GM19043 (cell line): ENCODE data around the gene AUTS2.

Source experiments
- ATAC-seq: cut with Tn5 transposase; IDR thresholded peaks from one replicate; pipeline ENCODE4 v1.9.1; 2021; ENCODE audit warnings: low read depth; ENCODE audit not compliant: unreplicated experiment

AUTS2 gene

GRCh38 chr7:69871886-69872569 is 273.8 kb downstream of the AUTS2 start:
- no peak for ATAC-seq

GRCh38 chr7:69873512-69873911 is 275.2 kb downstream of the AUTS2 start:
- no peak for ATAC-seq

GRCh38 chr7:69878015-69878414 is 279.7 kb downstream of the AUTS2 start:
- ATAC-seq: no peak

- ATAC-seq: no peak
Observed at GRCh38 chr7:69878591-69878990, 280.3 kb downstream of the AUTS2 start.

- no peak for ATAC-seq
Observed at GRCh38 chr7:69879989-69880388, 281.7 kb downstream of the AUTS2 start.

GRCh38 chr7:69880840-69881239 is 282.6 kb downstream of the AUTS2 start:
- no peak for ATAC-seq

- ATAC-seq: no peak
Observed at GRCh38 chr7:69882269-69882668, 284.0 kb downstream of the AUTS2 start.

- ATAC-seq: no peak
Observed at GRCh38 chr7:69883399-69883891, 285.2 kb downstream of the AUTS2 start.

GRCh38 chr7:69885431-69885830 is 287.2 kb downstream of the AUTS2 start:
- no peak for ATAC-seq

GRCh38 chr7:69889338-69889975 is 291.2 kb downstream of the AUTS2 start:
- peak; percentile 63 for ATAC-seq

GRCh38 chr7:69889976-69890351 is 291.7 kb downstream of the AUTS2 start:
- ATAC-seq: no peak

GRCh38 chr7:69892790-69893189 is 294.5 kb downstream of the AUTS2 start:
- ATAC-seq: no peak

GRCh38 chr7:69893906-69894305 is 295.6 kb downstream of the AUTS2 start:
- no peak for ATAC-seq

- ATAC-seq: no peak
Observed at GRCh38 chr7:69895446-69895845, 297.2 kb downstream of the AUTS2 start.

- ATAC-seq: no peak
Observed at GRCh38 chr7:69896121-69896520, 297.8 kb downstream of the AUTS2 start.

GRCh38 chr7:69898189-69898588 is 299.9 kb downstream of the AUTS2 start:
- peak; percentile 66 for ATAC-seq

GRCh38 chr7:69903410-69903809 is 305.1 kb downstream of the AUTS2 start:
- no peak for ATAC-seq

GRCh38 chr7:69906283-69906995 is 308.2 kb downstream of the AUTS2 start:
- peak; percentile 84 for ATAC-seq

GRCh38 chr7:69907720-69908119 is 309.4 kb downstream of the AUTS2 start:
- ATAC-seq: no peak

- ATAC-seq: no peak
Observed at GRCh38 chr7:69908454-69908853, 310.2 kb downstream of the AUTS2 start.

- ATAC-seq: no peak
Observed at GRCh38 chr7:69910150-69910549, 311.9 kb downstream of the AUTS2 start.

GRCh38 chr7:69911337-69911736 is 313.1 kb downstream of the AUTS2 start:
- ATAC-seq: no peak
